Pancreas (tissue), 10 donors: ENCODE data around the gene POFUT2. TPM values are rescaled to one million over a fixed set of nuclear protein-coding genes. Genes with fewer than 3 reads are reported as not detected.

Experiments
- ATAC-seq, 4 donors: fragments of 200-7000 bp; cut with Tn5 transposase; one replicate each; pipeline versions ENCODE4 v1.8.0 to v1.9.1; 2020; ENCODE audit warnings: mild to moderate bottlenecking in 4 of 4, moderate library complexity in 4 of 4
- DNase-seq, 6 donors: peaks; one replicate each; pipeline ENCODE4 v3.0.0-alpha.2; 2020
- FAIRE-seq: peaks from 2 replicates; lab custom pipeline; 2012; peaks lifted over from hg19 to GRCh38; lab: Jason Lieb, UNC
- H3K27ac ChIP-seq, 4 donors: fragments of 200-600 bp; sonication (generic); 1 replicate in 3 of 4; 2 replicates in 1 of 4; pipeline versions ENCODE4 v1.5.0 to v1.8.0; 2020
- H3K27me3 ChIP-seq, 4 donors: fragments of 200-600 bp; one replicate each; pipeline ENCODE4 v1.8.0; 2021
- H3K36me3 ChIP-seq, 3 donors: fragments of 200-600 bp; sonication (generic) in 1 of 3; one replicate each; pipeline versions ENCODE4 v1.5.0 to v1.8.0; 2020 to 2021
- H3K4me1 ChIP-seq, 3 donors: fragments of 200-600 bp; one replicate each; pipeline ENCODE4 v1.8.0; 2021
- H3K4me3 ChIP-seq, 4 donors: fragments of 200-600 bp; sonication (generic) in 2 of 4; one replicate each; pipeline versions ENCODE4 v1.5.0 to v1.8.0; 2020 to 2021
- H3K9me3 ChIP-seq, 4 donors: fragments of 200-600 bp; one replicate each; pipeline ENCODE4 v1.8.0; 2021
- CTCF ChIP-seq, 4 donors: fragments of 200-600 bp; sonication (generic) in 3 of 4; IDR thresholded peaks; one replicate each; pipeline versions ENCODE4 v1.5.0 to v1.8.0; 2021; ENCODE audit warnings: antibody characterized with exemption in 4 of 4
- WGBS, 2 donors: extraction: QIAGEN DNeasy Blood & Tissue Kit; methylation state at CpG; one replicate each; pipeline ENCODE4 v1.1.7; 2013; 5-methylcytosine and 5-hydroxymethylcytosine counted together
- intact Hi-C, 3 donors: fragments of 100-400 bp; cut with DNase I; formaldehyde crosslinking; loops; one replicate each; pipeline versions ENCODE4 v1.11.1 to v1.14.2; 2022
- polyA plus RNA-seq, 2 donors: library from polyadenylated mRNA; stranded (reverse); fragments of 200-250 nt; gene quantifications; one replicate each; pipeline ENCODE4 v1.2.3, GENCODE V29; 2013
- total RNA-seq, 6 donors: library from RNA; stranded (reverse); fragmentation: NEBNext Ultra II Directional in 4 of 6; extraction: Animal tissue kit (Norgen Biotek cat#: 25700) in 4 of 6; gene quantifications; one replicate each; pipeline versions ENCODE4 v1.2.1 to v1.2.4, GENCODE V29; 2021 to 2023
- donor health status: healthy with polysubstance abuse.
- donor health status: DM: no; HTN: no; CAD: no; lungs with moderate emphysema.
- donor health status: DM: no; HTN: no; CAD: no.
- donor health status: control.
- donor health status: control.
- donor health status: Bipolar disorder and iron deficiency.
- donor health status: DM: yes; HTN: yes; CAD: no.
- donor health status: DM: no; HTN: no; CAD: no.
- donor health status: DM: no; HTN: no; CAD: no.
- donor health status: DM: yes; HTN: yes; CAD: no.

Gene POFUT2
- total and polyA plus RNA-seq, 8 donors, result 10.1 to 46.9 (median 16.3) TPM

DNA sequence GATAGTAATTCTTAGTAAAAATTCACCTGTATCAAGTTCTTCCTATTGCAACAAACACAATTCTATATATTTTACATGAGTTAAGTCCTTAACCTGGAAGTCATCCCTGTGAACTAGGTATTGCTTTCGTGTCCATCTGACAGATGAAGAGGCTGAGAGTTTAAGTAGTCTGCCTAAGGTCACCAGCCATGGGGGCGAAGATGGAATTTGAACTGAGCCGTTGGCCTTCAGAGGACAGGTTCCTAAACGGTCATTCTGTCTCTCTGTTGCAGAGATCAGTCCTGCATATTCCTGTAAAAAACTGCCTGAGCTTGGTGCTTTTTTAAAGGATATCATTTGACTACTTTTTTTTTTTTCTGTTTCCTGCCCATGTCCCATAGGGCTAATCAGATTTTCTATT, 10.2 kb upstream of the POFUT2 start:
- FAIRE-seq (no peak), DNase-seq (no peak), ATAC-seq (no peak)
- peaks cover 0 to 11% (median 2%) of the 10 kb centered on the region in 3 donors for H3K4me1 ChIP-seq
- no peaks in the 10 kb centered on the region for H3K36me3 ChIP-seq
- no peak overlapping the region for H3K4me3 ChIP-seq
- H3K27me3 ChIP-seq, result no peaks in the 10 kb centered on the region
- H3K27ac ChIP-seq, result no peak overlapping the region
- intact Hi-C loops, result no loop called here
- no peaks in the 10 kb centered on the region for H3K9me3 ChIP-seq
- 79 to 86% methylated on average over 4 of the region's 4 CpGs for WGBS, 2 donors
- TF ChIP-seq CTCF (IDR thresholded peaks at IDR 0.05), result no peak

DNA sequence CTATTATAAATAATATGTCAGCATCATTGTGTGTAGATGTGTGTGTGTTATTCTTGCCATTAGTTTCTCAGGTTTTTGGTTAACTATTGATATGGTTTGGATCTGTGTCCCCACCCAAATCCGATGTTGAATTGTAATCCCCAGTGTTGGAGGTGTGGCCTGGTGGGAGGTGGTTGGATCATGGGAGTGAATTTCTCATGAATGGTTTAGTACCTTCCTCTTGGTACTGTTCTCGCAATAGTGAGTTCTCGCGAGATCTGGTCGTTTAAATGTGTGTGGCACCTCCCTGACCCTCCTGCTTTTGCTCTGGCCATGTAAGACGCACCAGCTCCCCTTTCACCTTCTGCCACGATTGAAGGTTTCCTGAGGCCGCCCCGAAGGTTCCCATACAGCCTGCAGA, 9.6 kb upstream of the POFUT2 start:
- intact Hi-C loops, result no loop called here
- Histone ChIP-seq H3K27ac (no peak overlapping the region), H3K9me3 (no peaks in the 10 kb centered on the region), H3K27me3 (no peaks in the 10 kb centered on the region), H3K36me3 (no peaks in the 10 kb centered on the region), H3K4me1 (peaks cover 1 to 16% (median 6%) of the 10 kb centered on the region in 3 donors), H3K4me3 (no peak overlapping the region)
- 83 to 89% methylated on average over 9 of the region's 9 CpGs for WGBS, 2 donors
- ATAC-seq (no peak), FAIRE-seq (no peak), DNase-seq (peak in 1 of 6 donors; percentile 3)
- TF ChIP-seq CTCF (IDR thresholded peaks at IDR 0.05), result no peak

DNA sequence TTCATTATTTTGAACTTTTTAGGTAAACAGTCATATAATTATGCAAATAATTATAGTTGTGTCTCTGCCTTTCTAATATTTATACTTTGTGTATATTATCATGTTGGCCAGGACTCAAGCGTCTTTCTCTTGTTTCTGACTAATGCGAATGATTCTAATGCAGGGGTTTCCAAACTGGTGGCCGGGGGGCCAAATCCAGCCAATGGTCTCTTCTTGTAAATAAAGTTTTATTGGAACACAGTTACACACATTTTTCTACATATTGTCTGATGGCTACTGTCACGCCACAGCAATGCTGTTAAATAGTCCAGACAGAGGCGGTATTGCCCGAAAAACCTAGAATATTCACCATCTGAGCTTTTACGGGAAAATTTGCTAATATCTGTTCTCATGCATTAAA, 8.9 kb upstream of the POFUT2 start:
- WGBS, 2 donors, result 95 to 98% methylated on average over 7 of the region's 7 CpGs
- DNase-seq, result no peak
- H3K36me3 ChIP-seq, result no peaks in the 10 kb centered on the region
- H3K4me1 ChIP-seq, result peaks cover 4 to 22% (median 6%) of the 10 kb centered on the region in 3 donors
- no peak overlapping the region for H3K27ac ChIP-seq
- FAIRE-seq, result no peak
- H3K9me3 ChIP-seq, result no peaks in the 10 kb centered on the region
- ATAC-seq, result no peak
- H3K4me3 ChIP-seq, result no peak overlapping the region
- intact Hi-C loops, result no loop called here
- H3K27me3 ChIP-seq, result no peaks in the 10 kb centered on the region
- TF ChIP-seq CTCF (IDR thresholded peaks at IDR 0.05), result no peak

DNA sequence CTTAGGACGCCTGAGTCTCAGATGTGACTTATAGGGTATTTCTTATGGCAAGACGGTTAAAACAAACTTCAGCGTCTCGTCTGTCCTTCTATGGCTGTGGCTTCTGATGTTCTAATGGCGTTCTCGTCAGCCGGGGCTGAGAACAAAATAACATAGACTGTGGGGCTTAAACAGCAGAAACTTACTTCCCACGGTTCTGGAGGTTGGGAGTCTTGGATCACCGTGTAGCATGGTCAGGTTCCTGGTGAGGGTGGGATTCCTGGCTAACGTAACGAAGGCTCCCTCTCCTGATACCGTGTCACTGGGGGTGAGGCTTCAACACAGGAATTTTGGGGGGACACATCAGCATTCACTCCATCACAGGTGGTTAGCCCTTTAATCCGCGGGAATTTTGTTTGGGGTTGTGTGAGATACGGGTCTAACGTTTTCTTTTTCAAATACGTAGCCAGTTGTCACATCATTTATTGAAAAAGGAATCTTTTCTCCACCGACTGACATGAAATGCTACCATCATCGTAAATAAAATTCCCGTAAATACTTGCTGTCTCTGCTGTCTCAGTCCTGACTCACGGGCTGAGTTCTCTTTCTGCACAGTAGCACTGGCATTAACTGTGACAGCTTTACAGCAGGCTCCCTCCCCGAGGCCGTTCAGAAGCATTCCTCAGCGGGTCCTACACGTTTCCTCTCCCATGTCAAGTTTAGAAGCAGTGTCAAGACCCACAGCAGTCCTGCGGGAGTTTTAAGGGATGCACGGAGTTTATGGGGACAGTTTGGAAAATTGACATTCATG, 8.1 kb upstream of the POFUT2 start:
- 61 to 70% methylated on average over 27 of the region's 27 CpGs for WGBS, 2 donors
- FAIRE-seq, result no peak
- Histone ChIP-seq H3K27ac (no peak overlapping the region), H3K4me1 (peaks cover 4 to 22% (median 6%) of the 10 kb centered on the region in 3 donors), H3K4me3 (no peak overlapping the region), H3K36me3 (no peaks in the 10 kb centered on the region), H3K27me3 (no peaks in the 10 kb centered on the region), H3K9me3 (no peaks in the 10 kb centered on the region)
- peak in 1 of 6 donors; percentile 12 for DNase-seq
- intact Hi-C loops, result no loop called here
- ATAC-seq, result no peak
- TF ChIP-seq CTCF (IDR thresholded peaks at IDR 0.05), result no peak
